NCI-H2196 treated with DMSO at 0.1 percent for 48 hours (cell line): ENCODE data around the gene ACAD9.
"Not testable (repeated sequence)": the region's sequence is repeated elsewhere in the genome, so short reads cannot be mapped to it uniquely, and the experiment has no call there.

Experiments
- DNase-seq: peaks from one replicate; lab custom pipeline; 2025; ENCODE audit not compliant: unreplicated experiment; lab: John Stamatoyannopoulos, UW

ACAD9 gene

DNA sequence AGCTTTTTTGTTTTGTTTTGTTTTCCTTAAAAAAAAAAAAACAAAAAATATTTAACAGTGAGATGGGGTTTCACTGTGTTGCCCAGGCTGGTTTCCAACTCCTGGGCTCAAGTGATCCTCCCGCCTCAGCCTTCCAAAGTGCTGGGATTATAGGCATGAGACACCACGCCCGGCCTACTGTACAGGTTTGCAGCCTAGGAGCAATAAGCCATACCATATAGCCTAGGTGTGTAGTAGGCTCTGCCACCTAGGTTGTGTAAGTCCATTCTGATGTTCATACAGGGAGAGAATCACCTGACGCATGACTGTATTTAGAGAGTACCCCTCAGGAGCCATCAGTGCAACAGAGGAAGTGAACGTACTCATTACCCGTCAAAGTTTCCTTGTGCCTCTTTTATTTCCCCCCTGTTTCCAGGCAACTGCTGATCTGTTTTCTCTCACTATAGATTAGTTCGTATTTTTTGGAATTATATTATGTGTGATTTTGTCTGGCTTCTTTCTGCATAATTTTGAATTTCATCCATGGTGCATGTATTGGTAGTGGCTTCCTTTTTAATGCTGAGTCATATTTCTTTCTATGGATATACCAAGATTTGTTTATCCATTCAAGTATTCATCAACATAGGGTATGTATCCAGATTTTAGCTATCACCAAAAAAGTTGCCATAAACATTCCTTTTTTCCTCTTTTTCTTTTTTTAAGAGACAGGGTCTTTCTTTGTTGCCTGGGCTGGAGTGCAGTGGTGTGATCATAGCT is 9.9 kb downstream of the ACAD9 start:
- no peak for DNase-seq

GRCh38 chr3:128895843-128896697 is 16.6 kb downstream of the ACAD9 start:
- no peak for DNase-seq

DNA sequence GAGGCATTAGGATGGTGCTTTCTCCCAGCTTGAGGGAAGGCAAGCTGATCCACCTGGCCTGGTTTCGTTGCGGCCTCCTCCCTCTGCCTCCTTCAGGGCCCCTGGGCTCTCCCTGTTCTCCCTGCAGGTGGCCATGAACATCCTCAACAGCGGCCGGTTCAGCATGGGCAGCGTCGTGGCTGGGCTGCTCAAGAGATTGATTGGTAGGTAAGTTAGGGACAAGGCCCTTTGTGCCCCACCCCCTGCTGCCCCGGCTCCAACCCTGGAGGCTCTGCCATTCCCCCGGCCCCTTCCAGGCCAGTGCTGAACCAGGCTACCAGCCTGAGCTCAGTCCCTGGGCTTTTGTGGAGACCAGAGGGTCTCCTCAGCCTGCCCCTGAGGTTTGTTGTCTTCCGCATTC is 23.0 kb downstream of the ACAD9 start:
- no peak for DNase-seq

GRCh38 chr3:128903501-128903900 is 24.1 kb downstream of the ACAD9 start:
- no peak for DNase-seq

- DNase-seq, result no peak
Observed at GRCh38 chr3:128906031-128906803, 26.8 kb downstream of the ACAD9 start.

- no peak for DNase-seq
Observed at GRCh38 chr3:128906804-128907525, 27.5 kb downstream of the ACAD9 start.

DNA sequence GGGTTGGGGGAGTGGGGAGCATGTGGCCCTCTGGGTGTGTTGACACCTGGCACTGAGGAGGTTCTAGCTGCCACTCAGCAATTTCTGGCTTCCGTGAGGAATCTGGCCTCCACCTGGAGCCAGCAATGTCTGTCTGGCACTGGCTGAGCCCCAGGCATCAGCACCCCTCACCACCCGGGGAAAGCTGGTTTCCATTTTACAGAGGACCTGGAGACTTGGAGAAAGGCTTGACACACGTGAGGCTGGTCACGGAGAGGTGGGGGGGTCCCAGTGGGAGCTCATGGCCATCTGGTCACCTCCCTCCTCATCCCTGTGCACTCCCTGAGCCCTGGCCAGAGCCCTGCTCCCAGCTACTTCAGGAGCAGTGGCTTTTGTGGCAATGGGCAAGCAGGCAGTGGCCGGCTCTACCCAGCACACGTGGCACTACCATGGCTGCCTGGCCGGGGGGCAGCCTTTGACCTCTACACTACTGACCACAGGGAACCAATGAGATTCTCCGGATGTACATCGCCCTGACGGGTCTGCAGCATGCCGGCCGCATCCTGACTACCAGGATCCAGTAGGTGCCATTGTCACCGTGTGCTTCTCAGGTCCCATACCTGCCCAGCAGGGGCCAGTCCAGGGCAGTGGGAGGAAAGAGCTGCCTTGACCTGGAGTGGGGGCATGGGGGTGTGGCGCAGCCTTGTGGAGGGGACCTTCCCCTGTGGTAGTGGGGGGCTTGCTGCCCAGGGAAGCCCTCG is 28.5 kb downstream of the ACAD9 start:
- no peak for DNase-seq

- DNase-seq, result no peak
Observed at GRCh38 chr3:128908951-128909350, 29.5 kb downstream of the ACAD9 start.

DNA sequence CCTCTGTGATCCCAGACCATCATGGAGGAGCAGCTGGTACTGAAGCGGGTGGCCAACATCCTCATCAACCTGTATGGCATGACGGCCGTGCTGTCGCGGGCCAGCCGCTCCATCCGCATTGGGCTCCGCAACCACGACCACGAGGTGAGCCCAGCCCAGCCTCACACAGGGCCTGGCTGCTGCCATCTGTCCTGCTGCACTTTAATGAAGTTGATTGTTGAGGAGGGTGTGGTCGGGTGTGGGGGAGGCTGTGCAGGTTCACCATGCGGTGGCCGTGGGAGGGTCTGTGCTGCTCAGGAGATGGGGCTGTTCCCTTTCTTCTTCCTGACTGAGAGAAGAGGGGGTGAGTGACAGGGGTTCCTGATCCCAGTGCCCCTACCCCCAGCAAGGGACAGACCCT is 30.6 kb downstream of the ACAD9 start:
- no peak for DNase-seq

- DNase-seq, result no peak
Observed at GRCh38 chr3:128911911-128912310, 32.5 kb downstream of the ACAD9 start.

GRCh38 chr3:128914966-128915645 is 35.7 kb downstream of the ACAD9 start:
- no peak for DNase-seq

GRCh38 chr3:128917291-128917690 is 37.9 kb downstream of the ACAD9 start:
- no peak for DNase-seq

DNA sequence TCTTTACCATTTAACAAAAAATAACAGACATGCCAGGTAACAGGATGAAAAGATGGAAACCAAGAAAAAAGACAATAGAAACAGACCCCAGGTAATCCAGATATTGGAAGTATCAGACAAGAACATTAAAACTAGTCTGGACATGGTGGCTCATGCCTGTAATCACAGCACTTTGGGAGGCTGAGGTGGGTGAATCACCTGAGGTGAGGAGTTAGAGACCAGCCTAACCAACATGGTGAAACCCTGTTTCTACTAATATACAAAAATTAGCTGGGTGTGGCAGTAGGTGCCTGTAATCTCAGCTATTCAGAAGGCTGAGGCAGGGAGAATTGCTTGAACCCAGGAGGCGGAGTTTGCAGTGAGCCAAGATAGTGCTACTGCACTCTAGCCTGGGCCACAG is 40.6 kb downstream of the ACAD9 start:
- no peak for DNase-seq

DNA sequence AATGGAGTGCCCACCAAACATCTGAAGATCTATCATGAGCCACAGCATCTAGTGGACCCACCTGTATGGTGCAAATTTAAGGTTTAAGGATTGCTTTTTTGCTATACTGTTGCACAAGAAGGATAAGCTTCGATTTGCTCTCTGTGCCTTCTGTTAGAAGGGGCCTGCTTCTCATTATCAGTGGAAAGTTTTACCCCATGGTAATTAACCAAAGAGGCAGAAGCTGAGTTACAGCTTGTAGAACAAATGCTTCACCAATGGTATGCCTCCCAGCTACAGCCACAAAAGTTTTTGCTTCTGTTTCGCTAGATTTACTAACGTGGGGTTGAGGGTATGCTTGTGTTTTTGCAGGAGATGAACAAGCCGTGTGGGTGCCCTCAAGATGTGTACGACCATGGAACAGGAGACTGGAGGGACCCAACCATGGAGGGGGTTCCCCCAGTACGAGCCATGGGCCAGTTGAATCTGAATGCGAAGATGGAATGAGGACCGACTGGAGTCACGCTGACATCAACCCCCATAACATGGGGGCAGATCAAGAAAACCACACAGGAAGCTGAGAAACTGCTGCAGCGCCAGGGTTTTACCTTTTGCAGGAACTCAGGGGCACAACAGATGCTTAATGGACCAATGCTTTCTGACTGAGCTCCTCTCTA is 43.5 kb downstream of the ACAD9 start:
- no peak for DNase-seq

GRCh38 chr3:128923576-128923975 is 44.2 kb downstream of the ACAD9 start:
- no peak for DNase-seq

DNA sequence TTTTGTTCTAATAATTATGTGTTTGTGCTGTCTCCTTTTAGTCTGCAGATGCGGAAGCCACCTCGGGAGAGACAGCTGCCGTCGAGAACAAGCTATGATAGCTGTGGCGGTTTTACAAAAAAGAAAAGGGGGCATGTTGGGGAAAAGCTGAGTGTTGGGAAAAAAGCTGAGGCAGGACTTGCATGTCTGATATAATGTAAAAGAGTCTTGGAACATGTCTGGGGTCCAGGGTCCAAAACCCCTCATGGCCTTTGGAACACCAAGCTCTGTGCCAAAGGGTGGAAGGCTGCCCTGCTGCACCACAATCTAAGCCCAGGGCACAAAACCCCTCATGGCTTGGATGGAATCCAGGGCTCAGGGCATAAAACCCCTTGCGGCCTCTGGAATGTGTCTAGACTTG is 44.6 kb downstream of the ACAD9 start:
- not testable (repeated sequence) for DNase-seq

DNA sequence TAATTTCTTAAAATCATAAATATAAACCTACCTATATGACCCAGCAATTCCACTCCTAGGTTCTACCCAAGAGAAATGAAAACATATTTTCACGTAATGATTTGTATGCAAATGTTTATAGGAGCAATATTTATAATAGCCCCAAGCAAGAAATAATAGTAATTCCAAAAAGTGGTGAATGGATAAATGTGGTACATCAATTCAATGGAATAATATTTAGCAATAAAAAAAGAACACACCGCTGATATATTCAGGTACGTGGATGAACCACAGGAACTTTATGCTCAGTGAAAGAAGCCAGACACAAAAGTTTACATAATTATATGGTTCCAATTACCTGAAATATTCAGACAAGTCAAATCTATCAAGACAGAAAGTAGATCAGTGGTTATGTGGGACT is 49.9 kb downstream of the ACAD9 start:
- DNase-seq, result no peak

- DNase-seq, result no peak
Observed at GRCh38 chr3:128931046-128931445, 51.6 kb downstream of the ACAD9 start.

DNA sequence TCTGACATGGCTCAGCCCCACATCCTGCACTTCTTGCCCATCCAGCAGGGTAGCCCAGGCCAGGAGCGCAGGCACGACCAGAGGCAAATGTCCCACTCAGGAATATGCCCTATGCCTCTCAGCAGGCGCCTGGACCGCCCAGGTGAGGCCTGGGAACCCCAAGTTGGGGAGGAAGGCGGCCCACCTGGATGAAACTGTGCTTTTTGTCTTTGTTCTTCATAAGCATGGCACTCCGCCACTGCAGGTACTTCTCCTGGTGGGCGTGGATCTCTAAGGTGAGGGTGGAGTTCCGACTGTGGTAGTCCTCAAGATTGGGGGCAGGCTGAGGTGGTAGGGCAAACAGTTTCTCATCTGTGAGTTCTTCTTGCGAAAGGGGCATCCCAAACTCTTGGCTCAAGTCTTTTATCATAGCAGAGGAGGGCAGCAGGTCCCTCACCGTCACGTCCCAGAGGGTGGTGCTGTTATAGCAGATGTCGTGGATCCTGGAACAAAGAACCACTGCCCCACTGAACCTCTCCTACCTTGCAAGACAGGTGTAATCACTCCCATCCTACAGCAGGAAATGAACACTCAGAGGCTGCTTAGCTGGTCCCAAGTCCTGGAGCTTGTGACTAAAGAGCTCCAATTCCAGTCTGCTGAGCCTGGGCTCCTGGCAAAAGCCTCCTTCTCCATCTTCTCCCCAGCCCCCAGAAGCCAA is 53.2 kb downstream of the ACAD9 start:
- DNase-seq, result no peak
